ENCODE measurements around the gene SLN.

DNA sequence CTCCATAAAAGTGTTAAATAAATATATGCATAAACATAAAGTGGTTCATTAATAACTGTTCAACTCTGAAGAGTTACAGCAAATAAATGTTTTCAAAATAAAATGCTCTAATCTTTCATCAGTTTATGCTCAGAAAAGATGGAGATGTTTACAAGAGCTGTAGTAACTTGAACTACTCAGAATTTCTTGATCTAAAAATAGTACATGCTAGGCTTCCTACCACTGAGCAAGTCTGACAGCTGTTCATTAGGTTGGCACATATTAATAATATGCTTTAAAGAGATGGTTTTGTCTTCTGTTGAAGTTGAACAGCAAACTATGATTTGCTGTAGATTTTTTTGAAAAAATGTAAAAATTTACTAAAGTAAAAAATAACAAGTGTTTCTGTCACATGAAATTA, 10.8 kb upstream of the SLN start:
- TF ChIP-seq CTCF (IDR thresholded peaks at IDR 0.05; ENCODE audit: extremely low read depth in 1 of 2, insufficient read depth in 1 of 2, low read depth in 1 of 2, low read length in 2 of 2) (no peak), POLR2AphosphoS5 (IDR thresholded peaks at IDR 0.05; ENCODE audit: insufficient read depth, low read depth, low read length) (no peak)

Measured in endothelial cell of umbilical vein (primary cell).